Gastrocnemius medialis (tissue), 4 donors: ENCODE measurements around the gene DNAJC5G.

ENCODE experiments used
- CTCF ChIP-seq, 5 experiments: fragments of 450-650 bp in 3 of 5; fragments of 200-600 bp in 2 of 5; sonication (generic) in 2 of 5; IDR thresholded peaks in 4 of 5; conservative IDR thresholded peaks in 1 of 5; 1 replicate in 4 of 5; 2 replicates in 1 of 5; pipeline ENCODE4 v1.5.1; 2016 to 2019; ENCODE audit warnings: antibody characterized with exemption in 5 of 5, mild to moderate bottlenecking in 3 of 5, moderate library complexity in 3 of 5
- POLR2A ChIP-seq, 2 donors: fragments of 450-650 bp; IDR thresholded peaks; one replicate each; pipeline ENCODE4 v1.6.1; 2017; ENCODE audit warnings: antibody characterized with exemption in 2 of 2, mild to moderate bottlenecking in 2 of 2, moderate library complexity in 2 of 2

DNA sequence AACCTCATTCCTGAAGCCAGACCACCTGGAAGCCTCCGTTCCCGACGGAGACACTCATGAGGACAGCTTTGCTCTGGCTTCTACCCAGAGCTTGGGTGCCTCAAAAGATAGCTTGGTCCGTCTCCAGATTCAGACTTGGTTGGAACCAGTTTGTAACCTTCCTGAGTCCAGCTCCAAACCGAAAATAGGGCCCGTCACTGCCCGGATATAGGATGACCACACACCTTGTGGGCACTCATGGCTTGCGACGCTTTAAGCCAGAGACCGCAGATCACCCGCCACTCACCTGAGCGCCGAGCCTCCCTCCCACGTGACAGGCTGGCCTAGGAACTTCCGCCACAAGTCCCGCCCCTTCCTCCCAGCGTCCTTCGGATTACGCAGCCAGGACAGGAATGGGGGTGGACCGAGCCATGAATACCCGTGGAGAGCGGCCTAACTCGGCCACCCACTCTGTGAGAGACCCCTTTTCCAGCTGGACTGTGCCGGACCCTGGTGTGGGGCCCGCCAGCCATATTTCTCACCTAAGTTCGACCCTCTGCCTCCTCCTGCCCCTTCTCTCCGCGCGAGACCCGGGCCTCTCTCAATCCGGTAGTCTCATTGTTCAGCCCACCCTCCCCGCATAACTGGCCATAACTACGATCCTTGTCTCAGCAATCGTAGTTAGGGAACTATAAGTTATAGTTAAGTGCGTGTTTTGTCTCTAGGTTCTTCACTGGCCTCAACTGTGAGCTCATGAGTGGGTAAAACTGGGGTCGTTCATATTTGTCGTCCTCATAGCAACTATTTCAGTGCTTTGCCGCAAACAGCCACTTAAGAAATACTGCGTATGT, 47.7 kb downstream of the DNAJC5G start, which contains the start of gene MPV17:
- TF ChIP-seq POLR2A (IDR thresholded peaks at IDR 0.05) (peak; percentile 86 to 91), CTCF (IDR thresholded peaks at IDR 0.05 in 4 of 5, conservative IDR thresholded peaks at IDR 0.05 in 1 of 5) (peak in 1 of 5 experiments; percentile 20)
